DND-41 (cell line): Measurements from ENCODE around the gene MEN1.

Source experiments
- EZH2 ChIP-seq: IDR thresholded peaks from 3 replicates; pipeline ENCODE4 v1.6.1; 2012; ENCODE audit warnings: borderline replicate concordance, low read depth, mild to moderate bottlenecking, moderate library complexity, low read length, inconsistent platforms; ENCODE audit not compliant: severe bottlenecking
- TF ChIP-seq, protein P1 (sequence below): IDR thresholded peaks from 2 replicates; pipeline ENCODE4 v1.5.1; 2012; ENCODE audit warnings: borderline replicate concordance, low read length, moderate library complexity, mild to moderate bottlenecking; ENCODE audit not compliant: poor library complexity, severe bottlenecking; ENCODE audit errors: extremely low read depth

DNA sequence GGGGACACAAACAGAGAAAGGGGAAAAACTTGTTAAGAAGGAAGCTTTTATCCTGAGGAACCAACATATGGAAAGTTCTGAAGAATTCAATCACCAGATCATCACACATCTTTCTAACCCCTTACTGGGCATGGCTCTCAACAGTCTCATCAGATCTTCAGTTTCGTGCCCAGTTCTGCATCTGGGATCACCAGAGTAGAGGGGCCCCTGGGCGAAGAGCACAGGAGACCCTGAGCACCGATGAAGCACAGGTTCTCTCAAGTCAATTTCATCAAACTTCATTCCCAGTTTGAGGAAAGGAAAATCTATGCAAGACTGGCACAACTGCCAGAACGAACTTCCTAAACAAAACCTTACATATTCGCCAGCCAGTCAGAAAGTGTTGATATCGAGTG is 42.1 kb downstream of the MEN1 start:
- TF ChIP-seq, protein P1, sequence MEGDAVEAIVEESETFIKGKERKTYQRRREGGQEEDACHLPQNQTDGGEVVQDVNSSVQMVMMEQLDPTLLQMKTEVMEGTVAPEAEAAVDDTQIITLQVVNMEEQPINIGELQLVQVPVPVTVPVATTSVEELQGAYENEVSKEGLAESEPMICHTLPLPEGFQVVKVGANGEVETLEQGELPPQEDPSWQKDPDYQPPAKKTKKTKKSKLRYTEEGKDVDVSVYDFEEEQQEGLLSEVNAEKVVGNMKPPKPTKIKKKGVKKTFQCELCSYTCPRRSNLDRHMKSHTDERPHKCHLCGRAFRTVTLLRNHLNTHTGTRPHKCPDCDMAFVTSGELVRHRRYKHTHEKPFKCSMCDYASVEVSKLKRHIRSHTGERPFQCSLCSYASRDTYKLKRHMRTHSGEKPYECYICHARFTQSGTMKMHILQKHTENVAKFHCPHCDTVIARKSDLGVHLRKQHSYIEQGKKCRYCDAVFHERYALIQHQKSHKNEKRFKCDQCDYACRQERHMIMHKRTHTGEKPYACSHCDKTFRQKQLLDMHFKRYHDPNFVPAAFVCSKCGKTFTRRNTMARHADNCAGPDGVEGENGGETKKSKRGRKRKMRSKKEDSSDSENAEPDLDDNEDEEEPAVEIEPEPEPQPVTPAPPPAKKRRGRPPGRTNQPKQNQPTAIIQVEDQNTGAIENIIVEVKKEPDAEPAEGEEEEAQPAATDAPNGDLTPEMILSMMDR: no peak
- no peak for TF ChIP-seq EZH2
